DMS53 treated with DMSO at 0.1 percent for 48 hours (cell line): ENCODE results near the gene RAPGEF6.
"Not testable (repeated sequence)": the region's sequence is repeated elsewhere in the genome, so short reads cannot be mapped to it uniquely, and the experiment has no call there.

Source experiments
- DNase-seq: peaks from one replicate; lab custom pipeline; 2025; ENCODE audit not compliant: unreplicated experiment; lab: John Stamatoyannopoulos, UW

The RAPGEF6 gene

DNA sequence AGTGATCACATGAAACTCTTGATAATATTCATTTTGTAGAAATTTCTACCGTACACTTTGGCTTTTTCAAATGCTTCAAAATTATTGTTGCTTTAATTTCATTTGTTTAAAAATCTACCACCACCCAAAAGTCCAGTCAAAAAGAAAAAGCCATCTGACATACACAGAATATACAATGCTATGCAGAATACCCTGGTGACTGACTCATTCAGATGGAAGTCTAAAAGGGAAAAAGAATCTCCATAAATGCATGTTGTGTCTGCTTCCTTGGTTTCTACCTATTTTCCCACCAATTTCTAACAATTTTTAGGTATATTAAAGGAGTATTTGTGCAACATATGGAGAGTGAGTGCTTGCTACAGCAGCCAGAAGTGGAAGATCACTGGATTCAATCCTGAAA, 9.3 kb upstream of the RAPGEF6 start:
- DNase-seq = no peak

DNA sequence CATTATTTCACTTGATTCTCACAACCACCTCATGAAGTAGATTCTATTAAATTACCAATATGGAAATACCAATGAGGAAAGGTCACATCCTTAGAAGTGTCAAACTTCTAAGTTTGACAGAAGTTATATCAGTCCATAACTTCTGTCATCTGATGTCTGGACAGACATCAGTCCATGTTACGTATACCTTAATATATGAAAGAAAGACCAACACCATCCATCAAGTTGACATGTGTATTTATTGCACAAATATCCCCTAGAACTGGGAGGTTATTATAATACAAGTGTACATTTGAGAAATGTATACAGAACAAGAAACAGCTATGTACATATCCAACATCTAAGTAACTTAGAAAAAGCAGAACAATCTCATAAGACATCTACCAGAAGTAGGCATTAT, 6.5 kb upstream of the RAPGEF6 start:
- DNase-seq = no peak

DNA sequence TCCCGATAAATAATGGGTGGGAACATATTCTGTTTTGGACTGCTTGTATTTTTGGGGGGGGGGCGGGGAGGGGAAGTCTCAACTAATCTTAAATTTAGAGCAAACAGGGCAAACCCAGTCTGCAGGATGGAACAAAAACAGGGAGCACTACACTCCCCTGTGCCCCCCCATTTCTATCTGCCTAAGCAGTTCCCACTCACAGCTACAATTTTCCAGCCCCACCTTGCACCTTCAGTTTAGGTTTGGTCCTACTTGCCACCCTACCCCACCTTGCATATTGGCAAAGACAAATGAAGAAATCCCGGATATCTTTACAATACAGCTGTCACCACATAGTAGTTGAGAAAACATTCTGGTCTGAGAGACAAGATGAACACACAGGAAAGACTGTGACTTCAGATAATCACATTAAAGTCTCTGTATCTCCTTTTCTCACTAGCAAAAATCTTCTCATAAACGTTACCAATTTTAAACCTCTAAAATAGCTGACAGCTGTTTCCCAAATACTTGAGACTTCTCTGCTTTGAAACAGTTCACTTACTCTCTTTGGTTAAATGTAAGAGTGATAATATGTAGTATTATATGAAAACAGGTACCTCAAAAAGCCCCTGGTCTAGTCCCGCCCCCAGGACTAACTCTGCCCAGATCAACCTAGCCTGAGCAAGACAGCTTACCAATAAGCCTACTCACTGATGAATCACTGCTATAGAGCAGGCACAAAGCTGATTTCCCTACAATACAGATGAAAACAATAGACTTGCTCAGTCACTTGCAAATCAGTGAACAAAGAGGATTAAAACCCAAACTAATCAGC, 5.2 kb upstream of the RAPGEF6 start:
- DNase-seq = no peak

DNA sequence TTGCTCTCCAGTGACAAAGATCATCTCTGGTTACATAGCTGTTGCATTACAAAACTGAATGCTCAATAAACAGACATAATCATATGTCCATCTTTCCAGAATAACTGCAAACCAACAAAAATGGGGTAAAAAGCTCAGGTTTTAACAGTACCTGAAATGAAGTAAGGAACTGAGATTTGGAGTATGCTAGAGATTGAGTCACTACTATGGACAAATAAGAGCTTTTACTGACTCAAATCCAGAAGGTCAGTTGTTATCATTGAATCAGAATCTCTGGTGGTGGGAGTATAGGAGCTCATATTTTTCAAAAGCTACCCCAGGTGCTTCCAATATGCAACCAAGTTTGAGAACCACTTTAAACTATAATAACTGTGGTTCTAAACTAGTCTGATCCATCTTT, 4.1 kb upstream of the RAPGEF6 start:
- DNase-seq = no peak

DNA sequence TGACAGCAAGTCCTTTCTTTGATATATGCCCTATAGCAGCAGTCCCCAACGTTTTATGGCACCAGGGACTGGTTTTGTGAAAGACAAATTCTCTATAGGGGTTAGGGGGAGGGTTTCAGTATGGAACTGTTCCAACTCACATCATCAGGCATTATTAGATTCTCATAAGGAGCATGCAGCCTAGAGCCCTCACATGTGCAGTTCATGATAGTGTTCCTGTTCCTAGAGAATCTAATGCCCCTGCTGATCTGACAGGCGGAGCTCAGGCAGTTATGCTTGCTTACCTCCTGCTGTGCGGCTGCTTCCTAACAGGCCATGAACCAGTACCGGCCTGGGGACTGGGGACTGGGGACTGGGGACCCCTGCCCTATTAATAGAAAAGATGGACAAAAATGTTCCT, 2.7 kb upstream of the RAPGEF6 start:
- DNase-seq = no peak

DNA sequence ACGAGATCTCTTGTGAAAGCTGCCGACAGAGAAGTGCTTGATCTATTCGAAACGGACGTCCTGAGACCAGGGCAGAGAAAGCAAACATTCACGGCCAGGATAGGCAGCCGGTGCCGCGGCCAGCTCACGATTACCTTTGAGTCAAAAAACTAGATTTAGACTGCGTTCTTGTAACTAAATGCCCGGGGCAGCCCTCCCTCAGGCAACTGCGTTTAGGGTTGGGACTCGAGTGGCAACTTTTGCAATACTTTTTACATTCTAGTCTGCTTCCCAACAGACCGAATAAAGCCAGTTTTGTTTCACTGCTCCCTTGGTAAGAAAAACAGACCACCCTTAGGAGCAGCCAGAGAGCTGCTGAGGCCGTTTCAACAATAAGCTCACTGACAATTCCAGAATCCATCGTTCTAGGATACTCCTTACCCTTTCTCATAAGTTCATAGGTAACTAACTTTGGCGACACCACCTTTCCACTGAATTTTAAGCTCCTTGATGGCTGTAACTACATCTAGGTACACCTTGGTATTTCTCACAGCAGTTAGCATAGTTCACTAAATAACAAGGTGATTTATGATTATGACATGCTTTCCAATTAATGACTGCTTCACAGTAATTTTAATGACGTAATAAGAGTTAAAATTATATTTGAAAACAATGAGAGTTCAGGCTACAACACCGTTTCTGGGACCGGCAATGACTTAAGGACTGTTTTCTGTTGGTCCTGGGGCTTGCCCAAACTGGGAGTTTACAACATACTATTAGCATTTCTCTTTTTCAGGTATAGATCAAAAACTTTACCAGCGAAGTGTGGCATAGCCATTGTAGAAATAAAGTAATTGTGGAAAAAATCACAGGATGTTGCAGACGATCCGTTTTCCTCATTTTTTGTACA, 899 bp upstream of the RAPGEF6 start:
- DNase-seq = peak; percentile 52

DNA sequence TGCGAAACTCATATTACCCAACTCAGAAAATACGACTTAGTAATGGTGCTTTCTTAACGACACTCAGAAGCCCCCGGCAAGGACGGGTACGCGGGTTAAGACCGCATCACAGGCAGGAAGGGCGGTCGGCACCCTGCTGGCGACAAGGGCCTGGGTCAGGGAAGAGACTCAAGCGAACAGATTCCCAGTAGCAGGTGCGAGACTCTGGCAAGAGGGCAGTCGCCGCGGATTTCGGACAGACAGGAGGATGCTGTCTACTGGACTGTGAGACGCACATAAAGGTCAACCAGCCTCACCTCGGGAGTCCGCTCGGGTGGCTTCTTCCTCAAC, 398 bp downstream of the RAPGEF6 start:
- DNase-seq = peak; percentile 70

DNA sequence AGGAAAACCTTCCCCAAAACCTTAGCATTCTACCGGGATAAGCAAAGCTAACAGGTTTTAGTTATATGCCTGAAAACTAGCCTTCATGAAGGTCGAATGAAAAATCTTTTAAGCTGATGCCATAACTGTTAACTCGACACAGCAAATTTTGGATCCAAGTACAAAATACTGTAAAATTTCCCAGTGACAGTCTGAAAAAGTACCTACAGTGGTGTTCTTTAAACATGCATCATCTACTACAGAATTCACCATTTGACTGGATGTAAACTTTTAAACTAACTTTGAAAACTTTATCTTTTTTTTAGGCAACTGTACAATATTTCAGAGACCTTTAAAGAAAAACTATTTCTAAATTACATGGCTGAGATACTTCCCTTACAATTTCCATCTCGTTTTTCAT, 791 bp downstream of the RAPGEF6 start:
- no peak for DNase-seq

DNA sequence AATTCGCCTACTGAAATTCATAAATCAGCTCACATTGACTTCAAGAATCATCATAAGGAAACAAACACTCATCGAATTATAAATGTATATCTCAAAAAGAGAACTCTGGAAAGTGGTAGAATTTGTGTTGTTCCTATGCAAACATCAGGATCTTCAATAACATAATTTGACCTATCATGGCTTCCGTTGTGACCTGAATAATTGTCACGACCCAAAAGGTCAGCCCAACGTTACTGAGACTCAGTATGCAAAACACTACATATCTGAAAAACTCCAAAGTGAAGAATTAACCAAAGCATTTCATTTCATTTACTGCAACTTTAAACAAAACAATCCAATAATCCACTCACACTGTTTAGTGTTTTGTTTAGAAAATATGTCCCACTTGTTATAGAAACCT, 1.2 kb downstream of the RAPGEF6 start:
- DNase-seq = no peak

DNA sequence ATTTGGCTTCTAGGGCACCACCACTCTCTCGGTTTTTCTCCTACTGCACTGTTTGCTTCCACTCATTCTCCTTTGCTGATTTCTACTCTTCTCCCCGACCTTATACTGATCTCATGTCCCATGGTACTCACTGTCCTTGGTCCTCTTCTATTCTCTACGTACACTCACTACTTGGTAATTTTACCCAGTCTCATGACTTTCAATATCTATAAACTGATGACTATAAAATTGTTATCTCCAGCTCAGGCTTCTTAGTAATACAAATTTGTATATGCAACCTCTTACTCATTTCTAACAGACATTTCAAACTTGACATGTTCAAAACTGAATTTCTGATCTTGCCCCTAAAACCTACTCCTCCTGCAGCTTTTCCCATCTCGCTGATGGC, 4.1 kb downstream of the RAPGEF6 start:
- DNase-seq = no peak

DNA sequence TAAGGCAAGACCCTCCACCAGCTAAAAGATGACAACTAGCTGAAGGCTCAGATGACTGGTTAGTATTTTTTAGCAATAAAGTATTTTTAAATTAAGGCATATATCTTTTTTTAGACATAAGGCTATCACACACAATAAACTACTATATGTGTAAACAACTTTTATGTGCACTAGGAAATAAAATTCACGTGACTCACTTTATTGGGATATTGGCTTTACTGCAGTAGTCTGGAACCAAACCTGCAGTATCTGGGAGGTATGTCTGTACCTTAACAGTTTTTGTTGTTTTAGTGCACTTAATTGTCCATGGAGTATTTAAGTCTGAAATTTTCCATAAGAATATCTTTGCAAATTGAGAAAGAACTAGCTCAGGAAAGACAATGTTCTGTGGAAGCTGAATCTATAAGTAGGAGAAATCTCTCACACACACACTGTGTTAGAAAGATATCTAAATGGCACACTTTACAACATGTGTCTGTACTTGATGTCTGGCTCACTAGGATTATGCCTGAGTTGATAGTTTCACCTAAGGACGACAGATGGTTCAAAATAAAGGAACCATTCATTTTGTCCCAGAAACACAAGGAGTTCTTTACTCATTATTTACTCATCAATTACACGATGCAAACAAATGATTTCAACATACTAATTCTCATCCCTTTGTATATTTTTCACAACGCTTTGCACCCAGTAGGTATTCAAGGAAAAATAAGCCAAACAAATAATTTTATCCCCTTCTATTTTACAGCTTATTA, 4.6 kb downstream of the RAPGEF6 start:
- no peak for DNase-seq

DNA sequence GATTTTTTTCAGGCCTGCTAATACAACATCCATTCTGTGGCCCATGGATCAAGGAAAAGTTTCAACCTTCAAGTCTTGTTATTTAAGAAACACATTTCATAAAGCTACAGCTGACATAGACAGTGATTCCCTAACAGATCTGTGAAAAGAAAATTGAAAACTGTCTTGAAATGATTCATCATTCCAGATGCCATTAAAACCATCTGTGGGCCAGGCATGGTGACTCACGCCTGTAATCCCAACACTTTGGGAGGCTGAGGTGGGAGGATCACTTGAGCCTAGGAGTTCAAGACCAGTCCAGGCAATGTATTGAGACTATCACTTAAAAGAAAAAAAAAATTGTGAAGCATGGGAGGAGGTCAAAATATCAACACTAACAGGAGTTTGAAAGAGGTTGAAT, 6.0 kb downstream of the RAPGEF6 start:
- DNase-seq = no peak

DNA sequence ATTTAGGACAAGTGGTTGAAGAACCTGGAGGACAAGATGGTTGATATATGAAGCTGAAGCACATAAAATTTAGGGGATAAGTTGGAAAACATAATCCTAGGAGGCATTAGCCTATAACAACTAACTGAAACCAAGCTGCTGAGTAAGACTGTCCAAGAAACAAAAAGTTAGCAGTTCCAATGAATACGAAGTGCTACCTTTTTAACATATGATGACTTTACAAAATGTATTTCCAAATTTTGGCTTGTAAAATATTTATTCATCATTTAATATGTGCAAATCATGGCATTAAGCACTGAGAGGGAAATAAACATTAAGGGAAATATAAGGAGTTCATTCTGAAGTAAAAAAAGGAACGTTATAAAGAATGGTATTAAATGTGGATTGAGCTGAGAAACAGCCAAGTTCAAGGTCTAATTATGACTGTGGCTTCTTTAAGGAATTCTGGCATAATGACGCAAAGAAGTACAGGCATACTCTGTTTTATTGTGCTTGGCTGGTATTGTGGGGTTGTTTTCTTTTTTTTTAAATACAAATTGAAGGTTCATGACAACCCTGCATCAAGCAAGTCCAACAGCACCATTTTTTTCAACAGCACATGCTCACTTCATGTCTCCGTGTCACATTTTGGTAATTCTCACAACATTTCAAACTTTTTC, 7.7 kb downstream of the RAPGEF6 start:
- DNase-seq = no peak

DNA sequence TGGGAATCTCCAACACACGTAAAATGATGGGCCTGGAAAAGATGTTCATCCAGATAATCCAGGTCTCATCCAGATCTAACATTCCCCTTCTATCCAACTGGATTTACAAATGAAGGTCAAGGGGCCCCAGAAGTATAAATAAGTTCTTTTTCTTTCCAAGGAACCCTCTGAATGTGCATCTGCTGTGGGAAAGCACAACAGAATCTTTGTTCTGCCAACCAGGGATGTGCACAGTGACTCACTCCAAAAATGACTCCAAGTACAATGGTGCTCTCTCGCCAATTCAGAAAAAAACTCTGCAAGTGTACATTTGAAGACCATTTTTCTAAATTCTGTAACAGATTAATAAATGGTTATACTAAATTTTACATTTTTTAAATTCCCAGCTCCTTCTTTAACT, 12.4 kb downstream of the RAPGEF6 start:
- no peak for DNase-seq

DNA sequence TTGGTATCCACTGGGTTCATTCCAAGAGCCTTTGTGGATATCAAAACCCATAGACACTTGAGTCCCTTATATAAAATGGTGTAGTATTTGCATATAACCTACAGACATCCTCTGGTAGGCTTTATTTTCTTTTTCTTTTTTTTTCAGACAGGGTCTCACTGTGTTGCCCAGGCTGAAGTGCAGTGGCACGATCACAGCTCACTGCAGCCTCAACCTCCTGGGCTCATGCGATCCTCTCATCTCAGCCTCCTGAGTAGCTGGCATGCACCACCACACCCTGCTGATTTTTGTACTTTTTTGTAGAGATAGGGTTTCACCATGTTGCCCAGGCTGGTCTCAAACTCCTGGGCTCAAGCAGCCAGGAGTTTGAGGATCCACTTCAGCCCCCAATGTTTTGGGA, 13.9 kb downstream of the RAPGEF6 start:
- DNase-seq = not testable (repeated sequence)

DNA sequence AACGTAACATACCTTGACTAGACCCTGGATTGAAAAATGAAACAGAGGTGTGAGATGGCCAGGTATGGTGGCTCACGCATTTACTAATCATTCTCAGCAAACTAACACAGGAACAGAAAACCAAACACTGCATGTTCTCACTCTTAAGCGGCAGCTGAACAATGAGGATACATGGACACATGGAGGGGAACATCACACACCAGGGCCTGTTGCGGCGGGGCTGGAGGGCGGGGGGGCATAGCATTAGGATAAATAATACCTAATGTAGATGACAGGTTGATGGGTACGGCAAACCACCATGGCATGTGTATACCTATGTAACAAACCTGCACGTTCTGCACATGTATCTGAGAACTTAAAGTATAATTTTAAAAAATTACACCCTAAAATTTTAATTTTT, 15.9 kb downstream of the RAPGEF6 start:
- no peak for DNase-seq

DNA sequence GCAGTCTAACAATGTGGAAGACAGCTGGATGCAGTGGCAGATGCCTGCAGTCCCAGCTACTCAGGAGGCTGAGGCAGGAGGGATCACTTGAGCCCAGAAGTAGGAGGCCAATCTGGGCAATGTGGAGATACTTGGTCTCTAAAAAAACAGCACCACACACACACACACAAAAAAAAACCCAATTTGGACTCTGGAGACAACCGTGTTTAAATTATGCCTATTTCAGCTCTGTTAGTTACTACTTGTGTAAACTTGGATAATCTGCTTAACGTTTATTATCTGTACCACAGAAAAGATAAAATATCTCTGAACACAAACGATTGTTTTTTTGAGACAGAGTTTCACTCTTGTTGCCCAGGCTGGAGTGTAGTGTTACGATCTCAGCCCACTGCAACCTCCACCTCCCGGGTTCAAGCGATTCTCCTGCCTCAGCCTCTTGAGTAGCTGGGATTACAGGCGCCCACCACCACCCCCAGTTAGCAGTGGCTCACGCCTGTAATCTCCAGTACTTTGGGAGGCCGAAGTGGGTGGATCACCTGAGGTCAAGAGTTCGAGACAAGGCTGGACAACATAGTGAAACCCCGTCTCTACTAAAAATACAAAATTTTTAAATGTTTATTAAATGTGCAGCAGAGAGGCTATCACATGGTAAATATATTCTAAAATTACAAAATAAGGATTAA, 17.7 kb downstream of the RAPGEF6 start:
- no peak for DNase-seq

DNA sequence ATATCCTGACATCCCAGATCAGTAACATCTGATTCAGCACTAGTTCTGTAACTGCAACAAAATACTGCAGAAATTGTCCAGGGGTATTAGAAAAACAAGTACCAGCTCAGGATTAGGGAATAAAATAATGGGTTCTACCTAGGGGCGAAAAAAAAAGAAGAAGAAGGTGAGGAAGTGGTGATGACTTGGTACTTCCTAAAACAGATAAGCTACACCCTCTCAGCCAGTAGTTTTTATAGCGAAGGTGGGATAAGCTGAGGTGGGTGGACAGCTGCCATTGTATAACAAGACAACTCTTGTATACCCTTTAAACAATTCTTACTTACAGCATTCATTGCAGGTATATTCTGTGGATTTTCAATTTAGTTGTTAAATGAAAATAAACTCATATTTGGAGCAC, 19.1 kb downstream of the RAPGEF6 start:
- no peak for DNase-seq

DNA sequence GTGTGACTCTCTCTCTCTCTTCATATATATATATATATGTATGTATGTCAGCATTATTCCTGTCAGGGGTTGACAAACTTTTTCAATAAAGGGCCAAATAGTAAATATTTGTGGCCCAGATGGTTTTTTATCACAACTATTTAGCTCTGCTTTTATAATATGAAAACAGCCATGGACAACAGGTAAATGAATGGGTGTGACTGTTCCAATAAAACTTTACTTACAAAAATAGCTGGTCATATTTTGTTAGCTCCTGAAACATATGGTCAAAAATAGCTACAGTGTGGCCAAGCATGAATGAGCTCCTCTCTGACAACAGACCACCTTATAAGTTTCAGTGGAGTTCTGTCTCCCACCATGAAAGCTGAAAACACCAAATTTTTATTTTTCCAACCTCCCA, 21.6 kb downstream of the RAPGEF6 start:
- DNase-seq = no peak

DNA sequence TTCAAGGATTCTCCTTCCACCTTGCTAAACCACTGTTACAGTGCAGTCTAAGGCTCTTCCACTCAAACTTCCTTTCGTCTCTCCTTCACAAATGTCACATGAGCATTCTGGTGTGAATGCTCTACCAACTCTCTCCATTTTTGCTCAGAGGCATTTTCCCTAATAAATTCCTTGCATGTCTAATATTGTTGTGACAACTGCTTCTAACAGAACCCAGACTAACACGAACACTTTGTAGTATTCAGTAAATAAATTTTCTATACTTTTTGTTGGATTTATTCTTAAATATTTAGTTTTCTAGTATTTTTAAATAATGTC, 24.0 kb downstream of the RAPGEF6 start:
- no peak for DNase-seq
